OCI-LY1 (cell line): ENCODE measurements around the gene TMEM266.

ENCODE experiments used
- H2AFZ ChIP-seq: fragments of 200-600 bp; sonication (generic), shearing (Covaris generic); 2 replicates; pipeline ENCODE4 v1.6.0; 2014; ENCODE audit warnings: antibody characterized with exemption, mild to moderate bottlenecking, low read length
- H3F3A ChIP-seq: fragments of 200-600 bp; sonication (generic), shearing (Covaris generic); 2 replicates; pipeline ENCODE4 v1.6.0; 2014; ENCODE audit warnings: mild to moderate bottlenecking, antibody characterized with exemption, low read length, moderate library complexity; ENCODE audit not compliant: insufficient read depth
- H3K27ac ChIP-seq: fragments of 200-600 bp; sonication (generic); 2 replicates; pipeline ENCODE4 v1.5.1; 2014; ENCODE audit warnings: low read length, mixed run types, mild to moderate bottlenecking, low read depth; ENCODE audit not compliant: poor library complexity, severe bottlenecking
- H3K27me3 ChIP-seq: fragments of 200-600 bp; sonication (generic); 2 replicates; pipeline ENCODE4 v1.6.0; 2014; ENCODE audit warnings: antibody characterized with exemption, mild to moderate bottlenecking, low read length, moderate library complexity; ENCODE audit not compliant: insufficient read depth
- H3K36me3 ChIP-seq: fragments of 200-600 bp; sonication (generic); 2 replicates; pipeline ENCODE4 v1.6.1; 2014; ENCODE audit warnings: mild to moderate bottlenecking, antibody characterized with exemption, low read length, moderate library complexity, mixed read lengths; ENCODE audit not compliant: insufficient read depth
- H3K4me1 ChIP-seq: fragments of 200-600 bp; sonication (generic); 2 replicates; pipeline ENCODE4 v1.5.1; 2014; ENCODE audit warnings: mild to moderate bottlenecking, low read length, moderate library complexity; ENCODE audit not compliant: insufficient read depth, severe bottlenecking
- H3K4me2 ChIP-seq: fragments of 200-600 bp; sonication (generic), shearing (Covaris generic); 2 replicates; pipeline ENCODE4 v1.6.1; 2014; ENCODE audit warnings: low read length
- H3K4me3 ChIP-seq: fragments of 200-600 bp; sonication (generic); 2 replicates; pipeline ENCODE4 v1.5.1; 2014; ENCODE audit warnings: low read length, low read depth, mild to moderate bottlenecking, mixed read lengths; ENCODE audit not compliant: poor library complexity, severe bottlenecking
- H3K79me2 ChIP-seq: fragments of 200-600 bp; shearing (Covaris generic); 2 replicates; pipeline ENCODE4 v1.6.1; 2016; ENCODE audit warnings: mixed run types, low read length, mixed read lengths; ENCODE audit not compliant: insufficient read depth
- H3K9ac ChIP-seq: fragments of 200-600 bp; sonication (generic), shearing (Covaris generic); 2 replicates; pipeline ENCODE4 v1.6.1; 2014; ENCODE audit warnings: mild to moderate bottlenecking, low read length, mixed read lengths
- H3K9me2 ChIP-seq: fragments of 200-600 bp; sonication (generic), shearing (Covaris generic); 2 replicates; pipeline ENCODE4 v1.6.1; 2014; ENCODE audit warnings: low read depth, mild to moderate bottlenecking, low read length, mixed read lengths
- H3K9me3 ChIP-seq: fragments of 200-600 bp; shearing (Covaris generic); 2 replicates; pipeline ENCODE4 v1.6.1; 2014; ENCODE audit warnings: low read length, mixed read lengths
- H4K20me1 ChIP-seq: fragments of 200-600 bp; sonication (generic), shearing (Covaris generic); 2 replicates; pipeline ENCODE4 v1.6.0; 2016; ENCODE audit warnings: mild to moderate bottlenecking, low read length; ENCODE audit not compliant: insufficient read depth
- CTCF ChIP-seq: fragments of 200-600 bp; sonication (generic), shearing (Covaris generic); IDR thresholded peaks from 2 replicates; pipeline ENCODE4 v1.5.1; 2017; ENCODE audit warnings: mild to moderate bottlenecking, antibody characterized with exemption, low read length, moderate library complexity, mixed read lengths
- EZH2 ChIP-seq: fragments of 200-600 bp; sonication (generic), shearing (Covaris generic); IDR thresholded peaks from 2 replicates; pipeline ENCODE4 v1.8.0; 2017; ENCODE audit warnings: borderline replicate concordance, mixed run types, mild to moderate bottlenecking, antibody characterized with exemption, low read length, moderate library complexity, mixed read lengths

The TMEM266 gene

GRCh38 chr15:76162036-76162398 lies 102.2 kb downstream of the TMEM266 start:
- TF ChIP-seq CTCF (no peak), EZH2 (no peak)
- Histone ChIP-seq H3K9me2 (no peaks in the 10 kb centered on the region), H3K27ac (no peak overlapping the region)

DNA sequence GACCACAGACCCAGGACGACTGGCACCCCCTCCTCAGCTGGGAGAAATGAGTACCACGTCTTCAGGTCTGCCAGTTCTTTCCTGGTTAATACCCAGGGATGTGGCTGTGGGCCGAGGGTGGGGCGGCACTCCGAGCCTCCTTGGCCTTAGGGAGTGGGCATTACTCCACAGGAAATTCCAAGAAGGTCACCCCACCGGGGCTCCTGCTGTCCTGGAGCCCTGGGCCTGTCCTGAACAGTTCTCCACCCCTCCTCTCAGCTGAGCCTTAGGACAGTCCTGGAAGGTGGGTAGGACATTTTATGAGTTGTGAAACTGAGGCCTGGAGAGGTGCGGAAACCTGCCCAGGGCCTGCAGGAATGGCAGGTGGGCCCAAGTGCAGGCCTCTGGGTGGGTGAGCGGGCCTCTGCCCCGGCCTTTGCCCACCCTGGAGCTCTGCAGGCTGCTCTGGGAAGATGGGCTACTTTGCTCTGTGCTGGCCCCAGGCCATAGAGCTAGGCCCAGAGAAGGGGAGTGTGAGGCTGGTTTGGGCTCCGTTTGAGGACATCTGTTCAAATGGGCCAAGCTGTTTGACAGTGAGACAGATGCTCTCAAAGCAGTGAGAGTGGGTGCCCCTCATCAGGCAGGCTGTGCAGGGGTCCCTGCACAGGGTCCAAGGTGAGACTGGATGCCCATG lies 103.1 kb downstream of the TMEM266 start:
- Histone ChIP-seq H3K9me3 (no peaks in the 10 kb centered on the region), H3K4me3 (no peak overlapping the region), H2AFZ (no peak overlapping the region), H3K27me3 (peaks cover 11% of the 10 kb centered on the region; the same call in 1 of the 2 replicates), H3K4me2 (no peak overlapping the region), H3K9ac (no peak overlapping the region), H3K27ac (no peak overlapping the region), H3K4me1 (no peaks in the 10 kb centered on the region), H3K79me2 (no peaks in the 10 kb centered on the region), H4K20me1 (no peaks in the 10 kb centered on the region), H3K9me2 (no peaks in the 10 kb centered on the region), H3K36me3 (no peaks in the 10 kb centered on the region), H3F3A (no peaks in the 10 kb centered on the region)
- TF ChIP-seq CTCF, result no peak

More at GRCh38 chr15:76162036-76162398, 102.2 kb downstream of the TMEM266 start:
- H3K4me1 ChIP-seq, result no peaks in the 10 kb centered on the region
- H4K20me1 ChIP-seq, result no peaks in the 10 kb centered on the region
- no peak overlapping the region for H3K4me2 ChIP-seq
- no peak overlapping the region for H3K9ac ChIP-seq
- H3K79me2 ChIP-seq, result no peaks in the 10 kb centered on the region
- H2AFZ ChIP-seq, result no peak overlapping the region
- no peaks in the 10 kb centered on the region for H3F3A ChIP-seq
- H3K4me3 ChIP-seq, result no peak overlapping the region
- peaks cover 11% of the 10 kb centered on the region; the same call in 1 of the 2 replicates for H3K27me3 ChIP-seq
- no peaks in the 10 kb centered on the region for H3K9me3 ChIP-seq
- no peaks in the 10 kb centered on the region for H3K36me3 ChIP-seq

- Histone ChIP-seq H3K4me2 (no peak overlapping the region), H3K27ac (no peak overlapping the region)
These were observed 103.9 kb downstream of the TMEM266 start for GRCh38 chr15:76163457-76164295.

More at GRCh38 chr15:76163457-76164295, 103.9 kb downstream of the TMEM266 start:
- no peaks in the 10 kb centered on the region for H3K9me3 ChIP-seq
- no peaks in the 10 kb centered on the region for H3K36me3 ChIP-seq
- H3K79me2 ChIP-seq, result no peaks in the 10 kb centered on the region
- H3K9ac ChIP-seq, result no peak overlapping the region
- no peak overlapping the region for H2AFZ ChIP-seq
- peaks cover under 1% of the 10 kb centered on the region for H3K4me1 ChIP-seq
- TF ChIP-seq CTCF (no peak), EZH2 (no peak)
- no peaks in the 10 kb centered on the region for H4K20me1 ChIP-seq
- H3K9me2 ChIP-seq, result no peaks in the 10 kb centered on the region
- no peak overlapping the region for H3K4me3 ChIP-seq
- no peaks in the 10 kb centered on the region for H3F3A ChIP-seq
- H3K27me3 ChIP-seq, result peaks cover 11% of the 10 kb centered on the region; the same call in 1 of the 2 replicates
